BE2C (cell line): ENCODE results near the gene OCA2.

Experiments used
- DNase-seq: peaks from one replicate; pipeline ENCODE4 v3.0.0-alpha.2; 2020
- H3K27me3 ChIP-seq: fragments of 250-450 bp; sonication (Bioruptor Pico); 2 replicates; pipeline ENCODE4 v1.5.1; 2020; ENCODE audit warnings: mild to moderate bottlenecking
- H3K36me3 ChIP-seq: fragments of 250-450 bp; sonication (Bioruptor Pico); 2 replicates; pipeline ENCODE4 v1.5.1; 2020; ENCODE audit warnings: mild to moderate bottlenecking
- H3K4me1 ChIP-seq: fragments of 250-450 bp; sonication (Bioruptor Pico); 2 replicates; pipeline ENCODE4 v1.5.1; 2020
- H3K4me3 ChIP-seq: 2 replicates; pipeline ENCODE4 v1.5.1; 2011; ENCODE audit warnings: low read depth, low read length
- H3K9me3 ChIP-seq: fragments of 250-450 bp; sonication (Bioruptor Pico); 2 replicates; pipeline ENCODE4 v1.5.1; 2020
- CTCF ChIP-seq: IDR thresholded peaks from 2 replicates; pipeline ENCODE4 v1.5.1; 2012; ENCODE audit warnings: mild to moderate bottlenecking, low read depth, low read length

The OCA2 gene

DNA sequence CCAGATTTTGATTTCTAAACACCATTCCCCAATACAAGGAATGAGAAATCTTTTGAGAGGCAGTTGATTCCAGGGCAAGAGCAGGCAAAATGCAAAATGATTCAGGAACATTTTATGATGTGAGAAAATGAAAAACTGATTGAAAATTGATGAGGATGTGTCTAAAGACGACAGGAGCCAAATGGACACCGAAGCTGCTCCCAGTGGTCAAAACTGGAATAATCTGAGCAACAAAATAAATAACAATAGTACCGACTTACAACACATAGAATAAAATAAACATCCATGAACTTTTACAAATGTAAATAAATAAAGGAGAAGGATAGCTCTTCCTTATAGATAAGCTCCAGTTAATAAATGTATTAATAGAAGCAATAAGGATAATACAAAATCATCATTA is 186.8 kb downstream of the OCA2 start:
- H3K9me3 ChIP-seq, result no peaks in the 10 kb centered on the region
- no peak for DNase-seq
- H3K4me1 ChIP-seq, result no peaks in the 10 kb centered on the region
- H3K4me3 ChIP-seq, result no peak overlapping the region
- H3K27me3 ChIP-seq, result no peaks in the 10 kb centered on the region
- TF ChIP-seq CTCF, result no peak
- no peaks in the 10 kb centered on the region for H3K36me3 ChIP-seq

GRCh38 chr15:27906802-27907201 is 192.3 kb downstream of the OCA2 start:
- H3K27me3 ChIP-seq, result no peaks in the 10 kb centered on the region
- H3K36me3 ChIP-seq, result no peaks in the 10 kb centered on the region
- no peak overlapping the region for H3K4me3 ChIP-seq
- no peak for TF ChIP-seq CTCF
- no peaks in the 10 kb centered on the region for H3K4me1 ChIP-seq
- DNase-seq, result no peak
- no peaks in the 10 kb centered on the region for H3K9me3 ChIP-seq

- no peak for DNase-seq
- H3K4me3 ChIP-seq, result no peak overlapping the region
- H3K9me3 ChIP-seq, result no peaks in the 10 kb centered on the region
- no peaks in the 10 kb centered on the region for H3K4me1 ChIP-seq
- no peak for TF ChIP-seq CTCF
- H3K36me3 ChIP-seq, result no peaks in the 10 kb centered on the region
- H3K27me3 ChIP-seq, result no peaks in the 10 kb centered on the region
Observed at GRCh38 chr15:27903405-27903804, 195.7 kb downstream of the OCA2 start.

- TF ChIP-seq CTCF, result no peak
- DNase-seq, result no peak
- Histone ChIP-seq H3K27me3 (no peaks in the 10 kb centered on the region), H3K4me1 (no peaks in the 10 kb centered on the region), H3K36me3 (no peaks in the 10 kb centered on the region), H3K9me3 (no peaks in the 10 kb centered on the region), H3K4me3 (no peak overlapping the region)
Observed at GRCh38 chr15:27902680-27903385, 196.3 kb downstream of the OCA2 start.

GRCh38 chr15:27899583-27900285 is 199.4 kb downstream of the OCA2 start:
- Histone ChIP-seq H3K27me3 (no peaks in the 10 kb centered on the region), H3K4me1 (no peaks in the 10 kb centered on the region)
- DNase-seq, result no peak

More at GRCh38 chr15:27899583-27900285, 199.4 kb downstream of the OCA2 start:
- H3K4me3 ChIP-seq, result no peak overlapping the region
- H3K9me3 ChIP-seq, result no peaks in the 10 kb centered on the region
- no peak for TF ChIP-seq CTCF
- no peaks in the 10 kb centered on the region for H3K36me3 ChIP-seq
